Panc1 (cell line): Measurements from ENCODE around the gene CNOT11.
"Not testable (repeated sequence)": the region's sequence is repeated elsewhere in the genome, so short reads cannot be mapped to it uniquely, and the experiment has no call there.

ENCODE experiments used
- REST ChIP-seq, 2 experiments: IDR thresholded peaks; 2 replicates each; pipeline ENCODE4 v1.6.1; 2011 to 2012; ENCODE audit warnings: low read depth in 2 of 2, control low read depth in 1 of 2, low read length in 1 of 2, mild to moderate bottlenecking in 1 of 2, moderate library complexity in 1 of 2; ENCODE audit not compliant: insufficient read depth in 1 of 2
- TCF7L2 ChIP-seq: IDR thresholded peaks from 2 replicates; pipeline ENCODE4 v1.6.1; 2011; ENCODE audit warnings: mild to moderate bottlenecking, low read depth, low read length, inconsistent platforms
- TF ChIP-seq, protein P1 (sequence below): fragments of 450-650 bp; IDR thresholded peaks from 2 replicates; pipeline ENCODE4 v1.5.1; 2017; ENCODE audit warnings: mild to moderate bottlenecking

DNA sequence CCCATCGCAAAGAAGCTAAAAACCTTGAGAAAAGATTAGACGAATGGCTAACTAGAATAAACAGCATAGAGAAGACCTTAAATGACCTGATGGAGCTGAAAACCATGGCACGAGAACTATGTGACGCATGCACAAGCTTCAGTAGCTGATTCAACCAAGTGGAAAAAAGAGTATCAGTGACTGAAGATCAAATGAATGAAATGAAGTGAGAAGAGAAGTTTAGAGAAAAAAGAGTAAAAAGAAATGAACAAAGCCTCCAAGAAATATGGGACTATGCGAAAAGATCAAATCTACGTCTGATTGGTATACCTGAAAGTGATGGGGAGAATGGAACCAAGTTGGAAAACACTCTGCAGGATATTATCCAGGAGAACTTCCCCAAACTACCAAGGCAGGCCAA is 63.9 kb downstream of the CNOT11 start:
- not testable (repeated sequence) for TF ChIP-seq REST (IDR thresholded peaks at IDR 0.05; ENCODE audit: insufficient read depth in 1 of 2, low read depth in 2 of 2, low read length in 1 of 2); TCF7L2
- TF ChIP-seq, protein P1, sequence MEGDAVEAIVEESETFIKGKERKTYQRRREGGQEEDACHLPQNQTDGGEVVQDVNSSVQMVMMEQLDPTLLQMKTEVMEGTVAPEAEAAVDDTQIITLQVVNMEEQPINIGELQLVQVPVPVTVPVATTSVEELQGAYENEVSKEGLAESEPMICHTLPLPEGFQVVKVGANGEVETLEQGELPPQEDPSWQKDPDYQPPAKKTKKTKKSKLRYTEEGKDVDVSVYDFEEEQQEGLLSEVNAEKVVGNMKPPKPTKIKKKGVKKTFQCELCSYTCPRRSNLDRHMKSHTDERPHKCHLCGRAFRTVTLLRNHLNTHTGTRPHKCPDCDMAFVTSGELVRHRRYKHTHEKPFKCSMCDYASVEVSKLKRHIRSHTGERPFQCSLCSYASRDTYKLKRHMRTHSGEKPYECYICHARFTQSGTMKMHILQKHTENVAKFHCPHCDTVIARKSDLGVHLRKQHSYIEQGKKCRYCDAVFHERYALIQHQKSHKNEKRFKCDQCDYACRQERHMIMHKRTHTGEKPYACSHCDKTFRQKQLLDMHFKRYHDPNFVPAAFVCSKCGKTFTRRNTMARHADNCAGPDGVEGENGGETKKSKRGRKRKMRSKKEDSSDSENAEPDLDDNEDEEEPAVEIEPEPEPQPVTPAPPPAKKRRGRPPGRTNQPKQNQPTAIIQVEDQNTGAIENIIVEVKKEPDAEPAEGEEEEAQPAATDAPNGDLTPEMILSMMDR: not testable (repeated sequence)
